GM12873 (cell line): ENCODE measurements around the gene ACVR1.

Source experiments
- CTCF ChIP-seq: IDR thresholded peaks from 2 replicates; pipeline ENCODE4 v1.5.1; 2012; ENCODE audit warnings: low read depth, mild to moderate bottlenecking, moderate library complexity, low read length, control low read depth; ENCODE audit not compliant: insufficient read depth; ENCODE audit errors: missing control alignments

Gene ACVR1

GRCh38 chr2:157698430-157698829, 177.7 kb downstream of the ACVR1 start:
- no peak for TF ChIP-seq CTCF

- no peak for TF ChIP-seq CTCF
These were observed 180.1 kb downstream of the ACVR1 start for GRCh38 chr2:157696036-157696435.

GRCh38 chr2:157692768-157693167, 183.4 kb downstream of the ACVR1 start:
- TF ChIP-seq CTCF = no peak

GRCh38 chr2:157691695-157692094, 184.4 kb downstream of the ACVR1 start:
- TF ChIP-seq CTCF = no peak

GRCh38 chr2:157691131-157691530, 185.0 kb downstream of the ACVR1 start:
- no peak for TF ChIP-seq CTCF
